ENCODE results near the gene SCAMP5. TPM values are rescaled to one million over a fixed set of nuclear protein-coding genes. Genes with fewer than 3 reads are reported as not detected.

Gene SCAMP5
- total RNA-seq, 4 donors from 2014 or later = 1.5 to 14.1 (median 8.8) TPM

GRCh38 chr15:74955017-74955416 is 40.3 kb upstream of the SCAMP5 start:
- Histone ChIP-seq H3K27me3 (peaks cover 0 to 23% of the 10 kb centered on the region in 2 donors), H3K36me3 (no peaks in the 10 kb centered on the region), H3K4me1 (peaks cover 0 to 61% (median 21%) of the 10 kb centered on the region in 4 donors), H3K4me3 (no peak overlapping the region), H3K9me3 (no peaks in the 10 kb centered on the region), H3K27ac (peak overlapping the region in 2 of 4 donors; percentile 89 to 94)
- 66 to 75% methylated on average over 6 to 8 of the region's 8 CpGs for WGBS, 2 donors
- DNase-seq (ENCODE audit: low spot score in 2 of 2) = no peak
- no peak for TF ChIP-seq POLR2A (IDR thresholded peaks at IDR 0.05)
- TF ChIP-seq EP300 (IDR thresholded peaks at IDR 0.05) = no peak
- no peak for TF ChIP-seq CTCF (IDR thresholded peaks at IDR 0.05)

GRCh38 chr15:74955796-74956647 is 39.3 kb upstream of the SCAMP5 start:
- Histone ChIP-seq H3K27me3 (peaks cover 0 to 23% of the 10 kb centered on the region in 2 donors), H3K27ac (peak overlapping the region; percentile 18 to 94 (median 86)), H3K36me3 (no peaks in the 10 kb centered on the region), H3K4me3 (peak overlapping the region; percentile 53 to 79 (median 71)), H3K9me3 (no peaks in the 10 kb centered on the region), H3K4me1 (peaks cover 0 to 59% (median 20%) of the 10 kb centered on the region in 4 donors)
- 24 to 30% methylated on average over 25 to 35 of the region's 88 CpGs for WGBS, 2 donors
- TF ChIP-seq POLR2A (IDR thresholded peaks at IDR 0.05) (no peak), EP300 (IDR thresholded peaks at IDR 0.05) (peak in 1 of 2 donors; percentile 64), CTCF (IDR thresholded peaks at IDR 0.05) (peak; percentile 33 to 73 (median 50))
- DNase-seq (ENCODE audit: low spot score in 2 of 2) = peak; percentile 55 to 71

- Histone ChIP-seq H3K9me3 (no peaks in the 10 kb centered on the region), H3K27ac (peak within 1 kb of the TSS; percentile 18 to 94 (median 86)), H3K4me1 (peaks cover 0 to 59% (median 20%) of the 10 kb centered on the region in 4 donors), H3K36me3 (no peaks in the 10 kb centered on the region), H3K27me3 (peaks cover 0 to 23% of the 10 kb centered on the region in 2 donors), H3K4me3 (peak within 1 kb of the TSS; percentile 53 to 79 (median 71))
- peak; percentile 38 to 55 for DNase-seq (ENCODE audit: low spot score in 2 of 2)
- WGBS, 2 donors = 0 to 1% methylated on average over 25 to 39 of the region's 83 CpGs
- peak; percentile 42 to 58 for TF ChIP-seq POLR2A (IDR thresholded peaks at IDR 0.05)
- no peak for TF ChIP-seq CTCF (IDR thresholded peaks at IDR 0.05)
- TF ChIP-seq EP300 (IDR thresholded peaks at IDR 0.05) = peak in 1 of 2 donors; percentile 47
Observed at GRCh38 chr15:74956648-74957475, 38.5 kb upstream of the SCAMP5 start, which contains the start of gene RPP25. Gene RPP25 (minus strand): TSS chr15:74956772. CDS start chr15:74956583, 189 bp downstream.

GRCh38 chr15:74957476-74958035 is 37.8 kb upstream of the SCAMP5 start:
- Histone ChIP-seq H3K27ac (peak overlapping the region; percentile 18 to 94 (median 86)), H3K9me3 (no peaks in the 10 kb centered on the region), H3K36me3 (no peaks in the 10 kb centered on the region), H3K27me3 (peaks cover 0 to 23% of the 10 kb centered on the region in 2 donors), H3K4me1 (peaks cover 0 to 59% (median 20%) of the 10 kb centered on the region in 4 donors), H3K4me3 (peak overlapping the region; percentile 53 to 79 (median 71))
- WGBS, 2 donors = 3 to 5% methylated on average over 27 to 28 of the region's 28 CpGs
- no peak for TF ChIP-seq POLR2A (IDR thresholded peaks at IDR 0.05)
- no peak for TF ChIP-seq CTCF (IDR thresholded peaks at IDR 0.05)
- no peak for TF ChIP-seq EP300 (IDR thresholded peaks at IDR 0.05)
- DNase-seq (ENCODE audit: low spot score in 2 of 2) = no peak

Data from tibial nerve (tissue), 4 donors.